HG03135 (cell line): ENCODE measurements around the gene TXNIP.

Experiments
- ATAC-seq: cut with Tn5 transposase; IDR thresholded peaks from one replicate; pipeline ENCODE4 v1.9.1; 2021; ENCODE audit warnings: mild to moderate bottlenecking, moderate library complexity; ENCODE audit not compliant: unreplicated experiment

TXNIP gene

GRCh38 chr1:145986551-145986950, 9.8 kb downstream of the TXNIP start:
- ATAC-seq: no peak

GRCh38 chr1:145985502-145986439, 10.6 kb downstream of the TXNIP start:
- no peak for ATAC-seq

GRCh38 chr1:145985129-145985501, 11.3 kb downstream of the TXNIP start:
- no peak for ATAC-seq

GRCh38 chr1:145983960-145984830, 12.2 kb downstream of the TXNIP start:
- ATAC-seq: no peak

- ATAC-seq: no peak
Observed at GRCh38 chr1:145983206-145983675, 13.1 kb downstream of the TXNIP start.

- no peak for ATAC-seq
Observed at GRCh38 chr1:145982010-145982723, 14.2 kb downstream of the TXNIP start.

GRCh38 chr1:145980457-145980994, 15.9 kb downstream of the TXNIP start:
- ATAC-seq: no peak

- peak; percentile 9 for ATAC-seq
Observed at GRCh38 chr1:145979746-145980456, 16.5 kb downstream of the TXNIP start.

GRCh38 chr1:145978854-145979745, 17.3 kb downstream of the TXNIP start:
- peak; percentile 80 for ATAC-seq

- ATAC-seq: no peak
Observed at GRCh38 chr1:145978471-145978853, 17.9 kb downstream of the TXNIP start.

- no peak for ATAC-seq
Observed at GRCh38 chr1:145977486-145978470, 18.6 kb downstream of the TXNIP start.

- ATAC-seq: no peak
Observed at GRCh38 chr1:145977016-145977415, 19.4 kb downstream of the TXNIP start.

- no peak for ATAC-seq
Observed at GRCh38 chr1:145975216-145975615, 21.2 kb downstream of the TXNIP start.

GRCh38 chr1:145974721-145975120, 21.7 kb downstream of the TXNIP start:
- ATAC-seq: no peak

GRCh38 chr1:145972580-145972979, 23.8 kb downstream of the TXNIP start:
- ATAC-seq: no peak

- ATAC-seq: no peak
Observed at GRCh38 chr1:145967288-145967687, 29.1 kb downstream of the TXNIP start.

- no peak for ATAC-seq
Observed at GRCh38 chr1:145965119-145965744, 31.1 kb downstream of the TXNIP start.
